ENCODE data around the gene RALGDS. TPM values are rescaled to one million over a fixed set of nuclear protein-coding genes. Genes with fewer than 3 reads are reported as not detected.

Gene RALGDS
- total and polyA plus RNA-seq, 2 of the 13 experiments (the other 11 are each of a cell fraction or from before 2014, with no cell fraction given), result 12.9 to 25.5 TPM

DNA sequence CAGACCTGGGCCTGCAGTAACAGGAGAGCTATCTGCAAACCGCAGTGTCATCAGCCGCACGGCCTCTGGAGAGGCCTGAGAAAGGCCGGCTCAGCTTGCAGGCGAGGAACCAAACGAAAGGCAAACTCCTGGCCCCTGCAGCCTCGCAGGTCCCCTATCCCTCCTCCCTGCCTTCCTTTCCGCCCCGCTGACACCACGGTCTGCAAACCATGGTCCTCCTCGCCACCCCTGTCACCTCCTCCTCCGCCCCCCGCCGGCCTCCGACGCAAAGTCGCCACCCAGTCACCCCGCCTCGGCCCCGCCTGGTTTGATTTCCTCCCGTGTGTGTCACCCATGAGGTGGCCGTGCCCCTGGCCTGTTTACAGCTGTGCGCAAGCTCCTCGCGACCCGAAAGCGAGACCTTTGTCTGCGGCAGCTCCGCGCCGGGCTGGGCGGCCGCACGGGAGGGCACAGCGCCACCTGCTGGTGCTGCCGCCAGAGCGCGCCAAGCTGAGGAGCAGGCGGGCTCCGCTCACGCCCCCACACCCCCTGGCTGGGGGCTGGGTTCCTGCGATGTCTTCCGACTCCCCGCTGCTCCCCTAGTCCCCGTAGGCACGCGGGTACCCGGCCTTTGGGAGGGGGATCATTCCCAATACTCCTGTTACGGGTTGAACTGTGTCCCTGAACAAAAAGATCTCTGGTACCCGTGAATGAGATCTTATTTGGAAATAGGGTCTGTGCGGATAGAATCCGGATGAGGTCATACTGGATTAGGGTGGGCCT lies 23.3 kb upstream of the RALGDS start (continued):
- TF ChIP-seq, protein P1, sequence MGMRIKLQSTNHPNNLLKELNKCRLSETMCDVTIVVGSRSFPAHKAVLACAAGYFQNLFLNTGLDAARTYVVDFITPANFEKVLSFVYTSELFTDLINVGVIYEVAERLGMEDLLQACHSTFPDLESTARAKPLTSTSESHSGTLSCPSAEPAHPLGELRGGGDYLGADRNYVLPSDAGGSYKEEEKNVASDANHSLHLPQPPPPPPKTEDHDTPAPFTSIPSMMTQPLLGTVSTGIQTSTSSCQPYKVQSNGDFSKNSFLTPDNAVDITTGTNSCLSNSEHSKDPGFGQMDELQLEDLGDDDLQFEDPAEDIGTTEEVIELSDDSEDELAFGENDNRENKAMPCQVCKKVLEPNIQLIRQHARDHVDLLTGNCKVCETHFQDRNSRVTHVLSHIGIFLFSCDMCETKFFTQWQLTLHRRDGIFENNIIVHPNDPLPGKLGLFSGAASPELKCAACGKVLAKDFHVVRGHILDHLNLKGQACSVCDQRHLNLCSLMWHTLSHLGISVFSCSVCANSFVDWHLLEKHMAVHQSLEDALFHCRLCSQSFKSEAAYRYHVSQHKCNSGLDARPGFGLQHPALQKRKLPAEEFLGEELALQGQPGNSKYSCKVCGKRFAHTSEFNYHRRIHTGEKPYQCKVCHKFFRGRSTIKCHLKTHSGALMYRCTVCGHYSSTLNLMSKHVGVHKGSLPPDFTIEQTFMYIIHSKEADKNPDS (CRISPR knock-in tag; IDR thresholded peaks at IDR 0.05), result no peak
- 0 out of 2 replicates have a peak, but pooled peaks have one; percentile 71 for TF ChIP-seq ZFP90 (CRISPR knock-in tag; IDR thresholded peaks at IDR 0.05; ENCODE audit: borderline replicate concordance)
- peak; percentile 70; the same call in 1 of the 2 replicates for TF ChIP-seq ZGPAT (CRISPR knock-in tag; IDR thresholded peaks at IDR 0.05)
- TF ChIP-seq, protein P2, sequence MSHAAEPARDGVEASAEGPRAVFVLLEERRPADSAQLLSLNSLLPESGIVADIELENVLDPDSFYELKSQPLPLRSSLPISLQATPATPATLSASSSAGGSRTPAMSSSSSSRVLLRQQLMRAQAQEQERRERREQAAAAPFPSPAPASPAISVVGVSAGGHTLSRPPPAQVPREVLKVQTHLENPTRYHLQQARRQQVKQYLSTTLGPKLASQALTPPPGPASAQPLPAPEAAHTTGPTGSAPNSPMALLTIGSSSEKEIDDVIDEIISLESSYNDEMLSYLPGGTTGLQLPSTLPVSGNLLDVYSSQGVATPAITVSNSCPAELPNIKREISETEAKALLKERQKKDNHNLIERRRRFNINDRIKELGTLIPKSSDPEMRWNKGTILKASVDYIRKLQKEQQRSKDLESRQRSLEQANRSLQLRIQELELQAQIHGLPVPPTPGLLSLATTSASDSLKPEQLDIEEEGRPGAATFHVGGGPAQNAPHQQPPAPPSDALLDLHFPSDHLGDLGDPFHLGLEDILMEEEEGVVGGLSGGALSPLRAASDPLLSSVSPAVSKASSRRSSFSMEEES (CRISPR knock-in tag; IDR thresholded peaks at IDR 0.05), result peak; percentile 62
- no peak for TF ChIP-seq ZNF543 (CRISPR knock-in tag; IDR thresholded peaks at IDR 0.05)
- no peak for TF ChIP-seq ZFP62 (CRISPR knock-in tag; IDR thresholded peaks at IDR 0.05)
- TF ChIP-seq SIN3B (IDR thresholded peaks at IDR 0.05; ENCODE audit: low read length), result no peak
- 0 out of 2 replicates have a peak, but pooled peaks have one; percentile 61 for TF ChIP-seq ATF7-NPFF (CRISPR knock-in tag; IDR thresholded peaks at IDR 0.05; ENCODE audit: low read depth)
- TF ChIP-seq PCBP1 (IDR thresholded peaks at IDR 0.05; ENCODE audit: borderline replicate concordance, low read depth, low read length), result no peak; the same call in 1 of the 2 replicates
- TF ChIP-seq ZNF354B (CRISPR knock-in tag; IDR thresholded peaks at IDR 0.05), result no peak
- TF ChIP-seq AKAP8 (CRISPR knock-in tag; IDR thresholded peaks at IDR 0.05), result peak; percentile 97
- no peak for TF ChIP-seq SMYD3 (CRISPR knock-in tag; IDR thresholded peaks at IDR 0.05)
- TF ChIP-seq ZNF740 (CRISPR knock-in tag; IDR thresholded peaks at IDR 0.05), result 0 out of 2 replicates have a peak, but pooled peaks have one; percentile 40
- peak; percentile 58 for TF ChIP-seq ZBTB7A (CRISPR knock-in tag; IDR thresholded peaks at IDR 0.05)
- peak; percentile 99 for TF ChIP-seq RAD21 (CRISPR knock-in tag; IDR thresholded peaks at IDR 0.05)
- TF ChIP-seq KAT8 (CRISPR knock-in tag; IDR thresholded peaks at IDR 0.05), result peak; percentile 48; the same call in 1 of the 2 replicates
- TF ChIP-seq KLF16 (CRISPR knock-in tag; IDR thresholded peaks at IDR 0.05), result peak; percentile 96 to 97
- peak; percentile 74; the same call in 1 of the 2 replicates for TF ChIP-seq RFXAP (CRISPR knock-in tag; IDR thresholded peaks at IDR 0.05; ENCODE audit: borderline replicate concordance)
- peak; percentile 53 for TF ChIP-seq YY1 (IDR thresholded peaks at IDR 0.05; ENCODE audit: insufficient read depth, insufficient replicate concordance, low read depth, low read length)
- no peak for TF ChIP-seq PCBP2 (optimal IDR thresholded peaks at IDR 0.05; ENCODE audit: low read depth, low read length, poor library complexity, severe bottlenecking)
- peak; percentile 57; the same call in 1 of the 2 replicates for TF ChIP-seq RBFOX2 (IDR thresholded peaks at IDR 0.05; ENCODE audit: low read depth, low read length)
- TF ChIP-seq MEF2D (CRISPR knock-in tag; IDR thresholded peaks at IDR 0.05), result peak; percentile 45; the same call in 1 of the 2 replicates
- TF ChIP-seq SP2 (CRISPR knock-in tag; IDR thresholded peaks at IDR 0.05), result 0 out of 2 replicates have a peak, but pooled peaks have one; percentile 31
- 0 out of 2 replicates have a peak, but pooled peaks have one; percentile 56 for TF ChIP-seq ZNF510 (CRISPR knock-in tag; IDR thresholded peaks at IDR 0.05; ENCODE audit: low read depth)
